ENCODE data around the gene TH. TPM values are rescaled to one million over a fixed set of nuclear protein-coding genes. Genes with fewer than 3 reads are reported as not detected.

The TH gene
- total and polyA plus RNA-seq, 2 of the 8 experiments (the other 6 are each of a cell fraction or from before 2014, with no cell fraction given): 0.09 TPM; not detected in 1

DNA sequence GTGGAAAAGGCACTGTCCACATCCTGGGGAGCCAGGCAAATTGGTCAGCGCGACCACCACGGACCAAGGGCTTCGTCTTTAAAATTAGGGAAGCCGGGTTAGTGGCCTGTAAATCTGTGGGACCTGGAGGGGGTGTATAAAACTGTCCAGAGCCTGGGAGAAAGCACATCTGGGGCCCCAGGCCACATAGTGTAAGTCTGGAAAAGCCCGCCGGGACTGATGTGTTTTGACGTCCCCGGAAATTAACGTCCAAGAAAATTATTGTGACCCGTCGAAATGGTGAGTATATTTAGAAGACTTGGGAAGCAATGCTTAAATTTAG is 28.2 kb downstream of the TH start:
- Histone ChIP-seq H2AK5ac (ENCODE audit: low read depth, low read length) (no peak overlapping the region), H3K36me3 (ENCODE audit: control insufficient read depth in 2 of 4, insufficient read depth in 4 of 4, low read length in 3 of 4) (peaks cover 0 to 3% (median 0%) of the 10 kb centered on the region in 4 experiments; a peak in 1 of 8 replicates), H3K4me1 (replicated peaks in 1 of 4; ENCODE audit: control insufficient read depth in 3 of 4, insufficient read depth in 4 of 4, low read length in 3 of 4) (peaks cover 0 to 12% (median 7%) of the 10 kb centered on the region in 4 experiments; a peak in 6 of 7 replicates), H3K23me2 (ENCODE audit: low read depth, low read length) (peaks cover 2% of the 10 kb centered on the region; the same call in 1 of the 2 replicates), H2BK20ac (ENCODE audit: low read length) (no peak overlapping the region), H3K56ac (replicated peaks; ENCODE audit: insufficient read length, low read depth, low read length) (no peak overlapping the region), H3K4me3 (ENCODE audit: extremely low read depth in 1 of 4, insufficient read depth in 2 of 4, low read depth in 3 of 4, low read length in 4 of 4) (peak overlapping the region in 1 of 4 experiments; percentile 47; a peak in 2 of 8 replicates), H3K4ac (replicated peaks; ENCODE audit: insufficient read length, low read depth, low read length) (no peak overlapping the region), H3K79me2 (ENCODE audit: control insufficient read depth in 1 of 2, insufficient read depth in 2 of 2, low read length in 2 of 2) (no peaks in the 10 kb centered on the region), H3K4me2 (ENCODE audit: insufficient read depth in 1 of 2, low read depth in 2 of 2, low read length in 2 of 2) (peak overlapping the region; percentile 43 to 53; a peak in 1 of 4 replicates), H3K14ac (ENCODE audit: insufficient read length) (no peak overlapping the region), H4K5ac (ENCODE audit: insufficient read length, low read depth, low read length) (no peak overlapping the region), H2BK120ac (replicated peaks; ENCODE audit: low read depth, low read length) (no peak overlapping the region), H2BK5ac (ENCODE audit: low read depth, low read length) (no peak overlapping the region), H4K20me1 (replicated peaks in 1 of 2; ENCODE audit: control insufficient read depth in 1 of 2, insufficient read depth in 2 of 2, low read length in 2 of 2) (peaks cover 10 to 18% of the 10 kb centered on the region in 2 experiments), H4K91ac (replicated peaks; ENCODE audit: insufficient read length, low read length) (no peak overlapping the region), H3K23ac (ENCODE audit: insufficient read length) (no peak overlapping the region), H3K18ac (ENCODE audit: extremely low read depth, low read length) (no peak overlapping the region), H3K27me3 (replicated peaks in 1 of 4; ENCODE audit: control insufficient read depth in 3 of 4, extremely low read depth in 1 of 4, insufficient read depth in 3 of 4, low read length in 3 of 4) (peaks cover 93 to 99% (median 98%) of the 10 kb centered on the region in 4 experiments), H3K79me1 (ENCODE audit: low read depth, low read length) (no peaks in the 10 kb centered on the region), H2BK12ac (ENCODE audit: low read depth, low read length) (no peak overlapping the region), H4K8ac (ENCODE audit: extremely low read depth, insufficient read depth, low read length) (no peak overlapping the region), H3K9ac (replicated peaks in 1 of 4; ENCODE audit: extremely low read depth in 1 of 4, low read depth in 3 of 4, low read length in 3 of 4) (no peak overlapping the region), H2BK15ac (ENCODE audit: low read length) (no peak overlapping the region), H3K9me3 (ENCODE audit: insufficient read depth in 2 of 2, low read depth in 1 of 2, low read length in 1 of 2) (no peaks in the 10 kb centered on the region), H2AFZ (ENCODE audit: low read length) (no peak overlapping the region), H3K27ac (ENCODE audit: low read depth, low read length) (no peak overlapping the region)
- WGBS, 2 experiments (ENCODE audit: extremely low coverage in 1 of 2, insufficient coverage in 1 of 2, insufficient read length in 1 of 2, insufficient replicate concordance in 2 of 2, low coverage in 1 of 2, low lambda C conversion rate in 2 of 2, missing lambda C conversion rate in 1 of 2): 16% methylated on average over 12 of the region's 12 CpGs; no CpG with 5 or more reads in 1 of the 2 experiments
- POLR2A ChIA-PET (ENCODE audit: partially characterized antibody): interaction anchor here (0.7 kb wide), 2 partner anchors 175 to 210 kb away, joined by 3 read pairs; no protein-coding TSS in a partner anchor
- FAIRE-seq: no peak
- CTCF ChIA-PET (ENCODE audit: partially characterized antibody): interaction anchor here (0.9 to 12.3 kb wide), 9 partner anchors 8 to 442 kb away, joined by 3 to 170 read pairs (median 6); no protein-coding TSS in a partner anchor
- DNase-seq (ENCODE audit: low read depth in 1 of 2, low spot score in 2 of 2): no peak
- TF ChIP-seq NANOG (IDR thresholded peaks at IDR 0.05; ENCODE audit: insufficient read depth, low read depth, low read length, poor library complexity, severe bottlenecking) (no peak), EZH2 (IDR thresholded peaks at IDR 0.05; ENCODE audit: low read depth, low read length, severe bottlenecking) (peak; percentile 97)
